Measurements from ENCODE around the gene ELL. TPM values are rescaled to one million over a fixed set of nuclear protein-coding genes. Genes with fewer than 3 reads are reported as not detected.

Gene ELL
- total RNA-seq, 2 donors from 2014 or later: 23.7 to 41.8 TPM

DNA sequence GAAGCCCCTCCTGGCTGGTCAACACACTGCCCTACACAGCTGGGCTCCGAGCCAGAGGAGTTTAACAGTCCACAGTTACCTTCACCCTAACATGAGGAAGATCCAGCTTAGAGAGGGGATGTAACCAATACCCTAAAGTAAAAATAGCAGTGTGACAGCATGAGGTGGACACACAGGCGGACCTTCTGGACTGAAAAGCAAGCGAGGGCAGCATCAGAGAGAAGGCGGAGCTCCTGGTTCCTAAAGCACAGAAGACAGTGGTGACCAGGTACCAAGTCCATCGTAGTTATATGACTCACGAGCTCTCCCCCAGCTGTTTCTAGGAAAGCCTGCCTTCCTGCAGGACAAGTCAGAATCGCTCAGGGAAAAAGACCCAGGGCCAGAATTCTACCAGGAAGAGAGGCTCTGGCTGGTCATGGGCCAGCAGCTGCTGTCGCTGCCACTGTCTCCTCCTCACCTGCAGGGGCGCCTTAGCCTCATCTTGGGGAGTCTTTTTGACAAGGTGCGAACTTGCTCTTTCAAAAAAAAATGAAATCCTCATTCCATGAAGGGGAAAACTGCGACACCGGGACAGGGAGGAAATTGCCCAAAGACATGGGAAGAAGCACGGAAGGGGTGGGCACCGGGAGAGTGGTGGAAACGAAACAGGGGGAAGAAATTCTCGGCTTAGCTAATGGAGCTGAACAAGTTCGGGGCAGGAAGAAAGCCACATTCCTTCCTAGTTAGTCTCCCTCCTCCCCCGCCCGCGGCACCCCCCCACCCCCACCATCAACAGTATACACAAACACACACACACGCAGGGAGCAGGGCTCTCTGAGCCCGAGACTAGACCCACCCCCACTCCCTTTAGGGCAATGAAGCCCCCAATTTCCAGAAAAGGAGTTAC, 1.7 kb downstream of the ELL start:
- H3K36me3 Mint-ChIP-seq (ENCODE audit: low read depth): peaks cover 36% of the 10 kb centered on the region
- no peaks in the 10 kb centered on the region for H3K27me3 Mint-ChIP-seq
- H3K4me1 Mint-ChIP-seq: peaks cover 8% of the 10 kb centered on the region
- peak overlapping the region; percentile 89 for H3K4me3 Mint-ChIP-seq
- H3K9me3 Mint-ChIP-seq: no peaks in the 10 kb centered on the region
- ATAC-seq (replicated peaks): no peak
- H3K27ac Mint-ChIP-seq: peak overlapping the region; percentile 92

DNA sequence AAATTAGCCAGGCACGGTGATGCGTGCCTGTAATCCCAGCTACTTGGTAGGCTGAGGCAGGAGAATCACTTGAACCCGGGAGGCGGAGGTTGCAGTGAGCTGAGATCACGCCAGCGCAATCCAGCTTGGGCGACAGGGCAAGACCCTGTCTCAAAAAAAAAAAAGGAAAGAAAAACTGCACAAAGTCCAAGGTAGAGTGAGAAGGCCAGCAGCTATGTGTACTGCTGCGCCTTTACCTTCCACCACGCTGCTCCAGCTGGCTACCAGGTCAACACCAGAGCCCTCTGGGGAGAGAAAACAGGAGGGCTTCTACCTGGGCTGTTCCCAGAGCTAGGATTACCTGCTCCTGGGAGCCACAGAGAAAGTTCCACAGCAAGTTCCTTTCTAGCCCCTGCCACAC, 3.2 kb downstream of the ELL start:
- Mint-ChIP-seq H3K36me3 (ENCODE audit: low read depth) (peaks cover 36% of the 10 kb centered on the region), H3K27me3 (no peaks in the 10 kb centered on the region), H3K4me1 (peaks cover 16% of the 10 kb centered on the region), H3K27ac (no peak overlapping the region), H3K9me3 (no peaks in the 10 kb centered on the region), H3K4me3 (peak overlapping the region; percentile 89)
- ATAC-seq (replicated peaks): no peak

DNA sequence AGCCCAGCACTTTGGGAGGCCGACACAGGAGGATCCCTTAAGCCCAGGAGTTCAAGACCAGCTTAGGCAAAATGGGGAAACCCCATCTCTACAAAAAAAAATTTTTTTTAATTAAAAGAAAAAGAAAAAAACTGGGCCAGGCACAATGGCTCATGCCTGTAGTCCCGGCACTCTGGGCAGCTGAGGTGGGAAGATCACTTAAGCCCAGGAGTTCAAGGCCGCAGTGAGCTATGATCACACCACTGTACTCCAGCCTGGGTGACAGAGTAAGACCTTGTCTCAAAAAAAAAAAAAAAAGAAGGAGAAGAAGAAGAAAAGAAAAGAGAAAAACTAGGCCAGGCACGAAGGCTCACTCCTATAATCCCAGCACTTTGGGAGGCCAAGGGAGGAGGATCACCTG, 4.3 kb downstream of the ELL start:
- peak overlapping the region; percentile 89 for H3K4me3 Mint-ChIP-seq
- H3K36me3 Mint-ChIP-seq (ENCODE audit: low read depth): peaks cover 36% of the 10 kb centered on the region
- peaks cover 21% of the 10 kb centered on the region for H3K4me1 Mint-ChIP-seq
- ATAC-seq (replicated peaks): no peak
- H3K27ac Mint-ChIP-seq: no peak overlapping the region
- H3K27me3 Mint-ChIP-seq: no peaks in the 10 kb centered on the region
- no peaks in the 10 kb centered on the region for H3K9me3 Mint-ChIP-seq

DNA sequence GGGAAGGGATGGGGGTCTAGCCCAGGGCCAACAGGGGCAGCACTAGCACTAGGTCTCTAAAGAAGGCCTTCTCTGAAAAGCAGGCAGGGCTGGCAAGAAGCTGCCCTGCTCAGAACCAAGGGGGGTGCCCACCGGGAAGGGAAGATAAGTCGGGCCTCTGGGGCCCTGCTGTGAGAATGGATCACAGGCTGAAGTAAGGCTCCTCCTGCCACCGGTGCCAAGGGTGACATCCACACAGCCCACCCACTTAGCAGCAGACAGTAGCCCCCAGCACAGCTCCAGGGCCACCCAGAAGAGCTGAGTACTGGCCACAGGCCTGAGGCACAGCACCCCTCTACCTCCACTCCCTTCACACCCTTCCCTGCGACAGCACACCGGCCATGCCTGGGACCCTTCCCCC, 5.9 kb downstream of the ELL start:
- Mint-ChIP-seq H3K27ac (peak overlapping the region; percentile 83), H3K9me3 (no peaks in the 10 kb centered on the region), H3K27me3 (no peaks in the 10 kb centered on the region), H3K4me3 (peak overlapping the region; percentile 26), H3K4me1 (peaks cover 21% of the 10 kb centered on the region), H3K36me3 (ENCODE audit: low read depth) (peaks cover 26% of the 10 kb centered on the region)
- no peak for ATAC-seq (replicated peaks)

DNA sequence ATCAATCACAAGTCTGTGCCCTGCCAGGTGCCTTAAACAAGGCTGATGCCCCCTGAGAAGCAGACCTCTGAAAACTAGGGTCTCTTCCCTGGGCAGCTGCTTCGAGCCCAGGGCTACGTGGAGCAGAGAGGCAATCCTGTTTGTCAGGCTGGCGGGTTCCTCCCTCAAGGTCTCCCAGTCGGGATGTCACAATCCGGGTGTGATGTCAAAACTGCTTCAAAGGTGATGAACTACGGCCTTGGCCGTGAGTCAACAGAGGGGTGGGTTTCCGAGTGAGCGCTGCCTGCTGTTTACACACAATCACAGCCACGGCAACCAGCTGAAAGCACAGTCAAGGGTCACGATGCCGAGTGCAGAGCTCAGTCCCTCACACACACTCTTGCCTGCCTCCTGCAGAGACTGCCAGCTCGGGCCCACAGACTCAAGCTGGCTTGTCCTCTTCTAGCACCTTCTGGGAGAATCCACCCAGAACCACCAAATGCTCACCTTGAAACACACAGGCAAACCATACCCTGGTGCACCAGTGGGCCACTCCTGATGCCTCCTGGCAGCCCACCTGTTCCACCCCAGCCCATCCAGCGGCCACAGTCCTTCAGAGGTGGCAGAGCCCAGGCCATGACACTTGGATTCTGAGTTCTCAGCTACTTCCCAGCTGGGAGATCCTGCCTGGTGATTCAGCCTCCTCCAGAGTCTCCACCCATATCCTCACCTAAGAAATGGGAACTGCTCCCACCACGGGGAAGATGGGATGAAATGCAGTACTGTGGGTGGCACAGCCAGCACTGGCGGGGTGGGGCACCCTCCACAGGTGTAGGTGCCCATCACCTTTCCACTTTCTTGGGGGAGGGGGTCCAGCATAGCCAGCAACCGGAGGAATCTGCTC, 6.8 kb downstream of the ELL start:
- H3K4me3 Mint-ChIP-seq: peak overlapping the region; percentile 48
- peak overlapping the region; percentile 83 for H3K27ac Mint-ChIP-seq
- ATAC-seq (replicated peaks): peak; percentile 72
- H3K4me1 Mint-ChIP-seq: peaks cover 21% of the 10 kb centered on the region
- peaks cover 17% of the 10 kb centered on the region for H3K36me3 Mint-ChIP-seq (ENCODE audit: low read depth)
- no peaks in the 10 kb centered on the region for H3K9me3 Mint-ChIP-seq
- no peaks in the 10 kb centered on the region for H3K27me3 Mint-ChIP-seq

DNA sequence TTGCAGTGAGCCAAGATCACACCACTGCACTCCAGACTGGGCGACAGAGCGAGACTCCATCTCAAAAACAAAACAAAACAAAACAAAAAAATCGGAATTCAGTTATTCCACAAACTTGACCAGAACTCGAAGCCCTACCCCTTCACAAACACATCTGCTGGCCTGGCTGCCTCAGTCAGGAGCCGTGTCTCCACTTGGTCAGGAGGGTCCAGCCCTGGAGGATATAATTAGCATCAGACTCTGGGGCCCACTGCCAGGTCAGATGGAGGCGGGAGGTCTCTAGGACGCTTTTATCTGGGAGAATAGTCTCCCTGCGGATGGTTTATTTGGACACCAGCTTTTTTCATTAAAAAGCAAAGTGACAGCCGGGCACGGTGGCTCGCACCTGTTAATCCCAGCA, 8.0 kb downstream of the ELL start:
- peaks cover 21% of the 10 kb centered on the region for H3K4me1 Mint-ChIP-seq
- no peak overlapping the region for H3K4me3 Mint-ChIP-seq
- H3K9me3 Mint-ChIP-seq: no peaks in the 10 kb centered on the region
- no peak overlapping the region for H3K27ac Mint-ChIP-seq
- no peak for ATAC-seq (replicated peaks)
- no peaks in the 10 kb centered on the region for H3K27me3 Mint-ChIP-seq
- peaks cover 7% of the 10 kb centered on the region for H3K36me3 Mint-ChIP-seq (ENCODE audit: low read depth)

DNA sequence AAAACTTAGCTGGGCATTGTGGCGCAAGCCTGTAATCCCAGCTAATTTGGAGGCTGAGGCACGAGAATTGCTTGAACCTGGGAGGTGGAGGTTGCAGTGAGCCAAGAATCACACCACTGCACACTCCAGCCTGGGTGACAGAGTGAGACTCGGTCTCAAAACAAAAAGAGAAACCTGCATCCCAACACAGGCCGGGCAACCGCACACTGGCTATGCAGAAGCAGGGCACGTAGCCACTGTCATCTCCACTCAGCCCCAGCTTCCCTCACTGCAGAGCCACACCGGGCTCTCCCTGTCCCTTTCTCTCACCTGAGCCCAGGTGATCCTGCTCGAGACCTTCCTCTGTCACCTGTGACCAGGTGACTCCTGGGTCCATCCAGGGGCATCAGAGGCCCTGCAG, 11.7 kb downstream of the ELL start:
- no peaks in the 10 kb centered on the region for H3K36me3 Mint-ChIP-seq (ENCODE audit: low read depth)
- peak overlapping the region; percentile 54 for H3K27ac Mint-ChIP-seq
- no peaks in the 10 kb centered on the region for H3K27me3 Mint-ChIP-seq
- ATAC-seq (replicated peaks): no peak
- peaks cover 30% of the 10 kb centered on the region for H3K4me1 Mint-ChIP-seq
- H3K4me3 Mint-ChIP-seq: no peak overlapping the region
- no peaks in the 10 kb centered on the region for H3K9me3 Mint-ChIP-seq

DNA sequence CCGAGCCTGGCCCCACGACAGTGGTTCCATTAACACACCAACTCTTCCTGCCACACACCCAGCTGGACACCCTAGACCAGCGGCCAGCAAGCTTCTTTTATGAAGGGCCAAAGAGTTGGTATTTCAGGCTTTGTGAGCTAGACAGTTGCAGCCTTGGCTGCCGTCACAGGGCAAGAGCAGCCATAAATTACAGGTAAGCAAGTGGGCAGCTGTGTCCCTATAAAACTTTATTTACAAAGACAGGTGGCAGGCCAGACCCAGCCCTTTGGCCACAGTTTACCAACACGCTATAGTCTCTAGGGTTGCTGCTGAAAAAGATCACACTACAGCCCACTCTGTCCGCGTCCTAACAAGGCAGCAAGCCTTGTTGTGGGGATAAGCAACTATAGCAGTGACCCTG, 13.3 kb downstream of the ELL start:
- H3K4me1 Mint-ChIP-seq: peaks cover 36% of the 10 kb centered on the region
- H3K4me3 Mint-ChIP-seq: no peak overlapping the region
- no peaks in the 10 kb centered on the region for H3K9me3 Mint-ChIP-seq
- H3K36me3 Mint-ChIP-seq (ENCODE audit: low read depth): no peaks in the 10 kb centered on the region
- ATAC-seq (replicated peaks): no peak
- no peaks in the 10 kb centered on the region for H3K27me3 Mint-ChIP-seq
- H3K27ac Mint-ChIP-seq: no peak overlapping the region

DNA sequence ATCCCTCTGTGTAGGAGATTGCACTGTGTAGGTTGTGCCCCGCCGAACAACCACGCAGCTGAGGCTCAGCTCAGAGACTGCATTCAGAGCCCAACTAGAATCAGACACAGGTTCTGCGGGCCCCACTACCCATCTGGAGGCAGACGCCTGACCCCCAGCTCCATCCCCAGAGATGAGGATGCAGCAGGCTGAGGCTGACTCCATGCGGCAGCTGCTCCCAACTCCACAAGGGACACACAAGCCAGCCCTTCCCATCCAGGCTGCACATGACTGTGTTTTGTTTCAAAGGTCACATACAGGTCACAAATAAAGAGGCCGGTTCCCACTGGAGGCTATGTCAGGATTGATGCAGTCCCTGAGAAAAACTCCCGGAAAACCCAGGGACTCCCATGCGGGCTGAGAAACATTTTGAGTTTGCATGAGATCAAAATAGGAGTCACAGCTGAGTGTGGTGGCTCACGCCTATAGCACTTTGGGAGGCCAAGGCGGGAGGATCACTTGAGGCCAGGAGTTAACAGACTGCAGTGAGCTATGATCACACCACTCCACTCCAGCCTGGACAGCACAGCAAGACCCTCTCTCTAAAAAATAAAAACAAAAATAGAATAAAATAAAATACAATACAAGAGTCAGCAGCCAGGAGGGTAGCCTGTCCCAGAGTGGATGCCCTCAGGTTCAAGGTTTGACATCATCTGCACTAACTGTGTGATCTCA, 14.0 kb downstream of the ELL start:
- H3K9me3 Mint-ChIP-seq: no peaks in the 10 kb centered on the region
- H3K27me3 Mint-ChIP-seq: no peaks in the 10 kb centered on the region
- H3K27ac Mint-ChIP-seq: peak overlapping the region; percentile 89
- H3K36me3 Mint-ChIP-seq (ENCODE audit: low read depth): no peaks in the 10 kb centered on the region
- H3K4me3 Mint-ChIP-seq: peak overlapping the region; percentile 54
- H3K4me1 Mint-ChIP-seq: peaks cover 36% of the 10 kb centered on the region
- ATAC-seq (replicated peaks): no peak

DNA sequence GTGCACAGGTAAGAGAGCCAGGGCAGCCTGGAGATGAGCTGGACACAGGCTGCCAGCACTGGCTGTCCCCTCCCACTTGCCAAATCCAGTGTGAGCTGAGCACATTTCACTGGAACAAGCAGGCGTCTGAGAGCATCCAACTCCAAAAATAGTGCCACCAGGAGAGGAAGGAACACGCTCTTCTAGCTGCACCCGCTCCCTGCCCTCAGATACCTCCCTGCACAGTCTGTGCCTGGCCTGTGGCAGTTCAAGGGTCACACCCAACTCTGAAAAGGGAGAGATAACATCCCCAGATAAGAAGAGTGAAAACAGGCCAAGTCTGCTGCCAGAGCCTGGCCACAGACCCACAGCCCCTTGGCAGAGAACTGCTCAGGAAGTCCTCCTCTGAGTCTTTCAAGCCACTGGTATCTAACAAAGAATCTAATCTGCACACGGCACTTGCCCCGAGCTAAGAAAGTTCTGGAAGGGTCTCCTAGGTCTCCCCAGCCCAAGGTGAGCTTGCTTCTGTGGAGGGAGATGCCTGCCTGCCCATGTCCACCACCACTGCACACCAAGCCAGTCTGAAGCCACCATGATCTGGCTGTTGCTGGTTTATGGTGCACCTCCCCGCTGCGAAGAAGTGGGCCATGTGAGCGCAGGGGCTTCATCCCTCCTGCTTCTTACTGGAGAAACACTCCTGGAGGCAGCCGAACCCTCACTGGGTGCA, 14.7 kb downstream of the ELL start:
- no peaks in the 10 kb centered on the region for H3K27me3 Mint-ChIP-seq
- peak overlapping the region; percentile 89 for H3K27ac Mint-ChIP-seq
- no peaks in the 10 kb centered on the region for H3K36me3 Mint-ChIP-seq (ENCODE audit: low read depth)
- peaks cover 41% of the 10 kb centered on the region for H3K4me1 Mint-ChIP-seq
- no peaks in the 10 kb centered on the region for H3K9me3 Mint-ChIP-seq
- H3K4me3 Mint-ChIP-seq: peak overlapping the region; percentile 54
- peak; percentile 33 for ATAC-seq (replicated peaks)

DNA sequence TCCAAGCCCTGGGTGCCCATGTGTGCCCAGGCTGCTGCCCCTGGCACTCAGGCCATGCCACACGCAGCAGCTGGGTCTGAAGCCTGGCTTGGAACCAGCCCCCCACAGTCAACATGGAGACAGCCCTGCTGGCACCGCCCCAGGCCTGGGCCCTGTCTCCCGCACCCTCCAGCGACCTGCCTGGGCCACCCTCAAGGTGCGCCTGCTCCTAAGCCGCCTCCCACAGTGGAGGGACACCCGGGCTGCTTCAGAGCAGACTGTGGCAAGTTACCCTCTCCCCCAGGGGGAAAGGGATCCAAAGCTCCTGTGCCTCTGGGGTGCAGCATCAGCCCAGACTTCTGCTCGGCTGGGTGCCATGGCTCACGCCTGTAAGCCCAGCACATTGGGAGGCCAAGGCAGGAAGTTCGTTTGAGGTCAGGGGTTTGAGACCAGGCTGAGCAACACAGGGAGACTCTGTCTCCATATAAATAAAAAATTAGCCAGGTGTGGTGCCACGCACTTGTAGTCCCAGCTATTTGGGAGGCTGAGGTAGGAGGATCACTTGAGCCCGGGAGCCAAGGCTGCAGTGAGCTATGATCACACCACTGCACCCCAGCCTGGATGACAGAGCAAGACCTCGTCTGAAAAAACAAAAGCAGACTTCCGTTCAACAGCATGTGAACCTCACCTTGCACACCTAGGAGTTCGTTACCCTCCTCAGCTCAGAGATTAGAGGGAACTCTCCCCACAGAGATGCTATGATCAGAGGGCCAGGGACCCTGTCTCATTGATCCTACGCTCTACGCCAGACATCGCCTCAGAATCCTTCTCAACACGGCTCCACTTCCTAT, 15.6 kb downstream of the ELL start:
- Mint-ChIP-seq H3K36me3 (ENCODE audit: low read depth) (no peaks in the 10 kb centered on the region), H3K4me3 (peak overlapping the region; percentile 54), H3K9me3 (no peaks in the 10 kb centered on the region), H3K4me1 (peaks cover 47% of the 10 kb centered on the region), H3K27ac (peak overlapping the region; percentile 89), H3K27me3 (no peaks in the 10 kb centered on the region)
- no peak for ATAC-seq (replicated peaks)

DNA sequence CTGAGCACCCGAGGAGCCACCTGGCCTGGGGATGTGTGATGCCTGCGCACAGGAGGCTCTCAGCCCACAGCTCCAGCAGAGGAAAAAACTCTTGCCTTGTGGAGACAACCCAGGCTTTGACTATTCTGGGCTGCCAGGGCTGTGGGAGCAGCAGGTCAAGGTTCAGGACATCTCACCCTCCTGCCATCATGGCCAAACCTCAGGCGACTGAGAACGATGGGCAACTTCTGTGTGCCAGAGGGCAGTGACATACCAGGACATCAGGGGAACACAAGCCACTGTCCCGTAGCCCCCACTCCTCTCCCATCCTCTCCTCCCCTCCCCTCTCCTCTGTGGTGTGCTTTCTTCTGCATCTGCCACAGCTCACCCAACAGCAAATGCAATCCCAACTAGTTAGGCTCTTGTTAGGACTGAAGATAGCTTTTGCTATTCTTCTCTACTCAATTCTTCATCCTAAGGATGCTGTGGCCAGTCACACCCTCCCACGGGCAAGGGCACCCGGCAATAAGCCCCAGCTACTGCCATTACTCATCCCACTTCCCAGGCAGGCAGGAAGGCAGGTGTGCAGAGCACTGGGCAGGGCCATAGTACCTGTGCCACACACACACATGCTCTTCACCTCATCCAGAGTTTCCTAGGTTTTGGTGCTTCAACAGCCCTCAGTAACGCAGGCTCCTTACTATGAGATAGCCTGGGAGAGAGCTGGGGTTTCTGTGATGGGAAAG, 16.8 kb downstream of the ELL start:
- no peaks in the 10 kb centered on the region for H3K27me3 Mint-ChIP-seq
- peak overlapping the region; percentile 38 for H3K27ac Mint-ChIP-seq
- peaks cover 52% of the 10 kb centered on the region for H3K4me1 Mint-ChIP-seq
- H3K36me3 Mint-ChIP-seq (ENCODE audit: low read depth): no peaks in the 10 kb centered on the region
- H3K4me3 Mint-ChIP-seq: peak overlapping the region; percentile 54
- ATAC-seq (replicated peaks): peak; percentile 76
- no peaks in the 10 kb centered on the region for H3K9me3 Mint-ChIP-seq

Measured in activated T-helper 17 cell treated with anti-CD3 and anti-CD28 coated beads, Interleukin-2, amount 50 U/mL, for 72 hours (primary cell).